ENCODE measurements around the gene GRIFIN. TPM values are rescaled to one million over a fixed set of nuclear protein-coding genes. Genes with fewer than 3 reads are reported as not detected.
A peak's percentile ranks its signal among the peaks of the same experiment; 100 is the strongest.

GRIFIN gene
- polyA plus RNA-seq, 1 of the 3 experiments (the other 2 are of a cell fraction) = not detected

DNA sequence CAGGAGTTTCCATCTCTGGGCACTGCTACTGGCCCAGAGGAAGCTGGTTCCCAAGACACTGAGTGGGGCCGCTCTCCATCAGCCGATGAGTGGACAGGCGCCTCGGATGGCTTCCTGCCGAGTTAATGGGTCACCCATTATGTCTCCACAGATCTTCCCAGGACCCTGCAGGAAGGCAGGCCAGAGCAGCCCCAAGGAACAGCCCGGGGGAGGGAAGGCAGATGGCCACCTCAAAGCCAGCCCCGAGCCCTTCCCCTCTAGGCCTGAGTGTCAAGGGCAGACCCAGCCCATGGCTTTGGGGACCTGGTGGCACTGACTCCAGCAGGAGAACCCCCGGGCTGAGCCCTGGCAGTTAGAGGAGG, 40.0 kb upstream of the GRIFIN start:
- Histone ChIP-seq H3K27ac (ENCODE audit: low read depth in 2 of 2, low read length in 1 of 2) (peak overlapping the region; percentile 60 to 61; a peak in 2 of 4 replicates), H3K9me3 (no peaks in the 10 kb centered on the region), H3K4me2 (peak overlapping the region; percentile 61), H3K9ac (peak overlapping the region; percentile 40; the same call in 1 of the 2 replicates), H3K79me2 (ENCODE audit: insufficient read depth) (peaks cover 12% of the 10 kb centered on the region), H2AFZ (ENCODE audit: low read depth) (no peak overlapping the region), H3K9me2 (no peaks in the 10 kb centered on the region), H3K4me1 (ENCODE audit: control insufficient read depth in 1 of 2, insufficient read depth in 2 of 2, low read depth in 1 of 2, low read length in 1 of 2) (peaks cover 31 to 81% of the 10 kb centered on the region in 2 experiments; a peak in 3 of 4 replicates), H3K4me3 (ENCODE audit: low read depth in 2 of 2, low read length in 1 of 2) (no peak overlapping the region), H4K20me1 (ENCODE audit: insufficient read depth) (peaks cover 6% of the 10 kb centered on the region; the same call in 1 of the 2 replicates), H3F3A (replicated peaks; ENCODE audit: insufficient read depth) (peaks cover 3% of the 10 kb centered on the region), H3K27me3 (ENCODE audit: insufficient read depth) (no peaks in the 10 kb centered on the region), H3K36me3 (replicated peaks in 1 of 2; ENCODE audit: control insufficient read depth in 1 of 2, insufficient read depth in 2 of 2, low read length in 1 of 2) (no peaks in the 10 kb centered on the region)
- TF ChIP-seq CHD2 (IDR thresholded peaks at IDR 0.05; ENCODE audit: low read length, partially characterized antibody) (no peak), JUND (IDR thresholded peaks at IDR 0.05) (no peak), RCOR1 (IDR thresholded peaks at IDR 0.05; ENCODE audit: low read length) (no peak), EZH2phosphoT487 (IDR thresholded peaks at IDR 0.05; ENCODE audit: borderline replicate concordance, low read depth) (no peak), ELF1 (IDR thresholded peaks at IDR 0.05) (no peak)
- TF ChIP-seq, protein P1, sequence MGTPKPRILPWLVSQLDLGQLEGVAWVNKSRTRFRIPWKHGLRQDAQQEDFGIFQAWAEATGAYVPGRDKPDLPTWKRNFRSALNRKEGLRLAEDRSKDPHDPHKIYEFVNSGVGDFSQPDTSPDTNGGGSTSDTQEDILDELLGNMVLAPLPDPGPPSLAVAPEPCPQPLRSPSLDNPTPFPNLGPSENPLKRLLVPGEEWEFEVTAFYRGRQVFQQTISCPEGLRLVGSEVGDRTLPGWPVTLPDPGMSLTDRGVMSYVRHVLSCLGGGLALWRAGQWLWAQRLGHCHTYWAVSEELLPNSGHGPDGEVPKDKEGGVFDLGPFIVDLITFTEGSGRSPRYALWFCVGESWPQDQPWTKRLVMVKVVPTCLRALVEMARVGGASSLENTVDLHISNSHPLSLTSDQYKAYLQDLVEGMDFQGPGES (IDR thresholded peaks at IDR 0.05; ENCODE audit: low read depth, low read length) = no peak
- TF ChIP-seq, protein P2, sequence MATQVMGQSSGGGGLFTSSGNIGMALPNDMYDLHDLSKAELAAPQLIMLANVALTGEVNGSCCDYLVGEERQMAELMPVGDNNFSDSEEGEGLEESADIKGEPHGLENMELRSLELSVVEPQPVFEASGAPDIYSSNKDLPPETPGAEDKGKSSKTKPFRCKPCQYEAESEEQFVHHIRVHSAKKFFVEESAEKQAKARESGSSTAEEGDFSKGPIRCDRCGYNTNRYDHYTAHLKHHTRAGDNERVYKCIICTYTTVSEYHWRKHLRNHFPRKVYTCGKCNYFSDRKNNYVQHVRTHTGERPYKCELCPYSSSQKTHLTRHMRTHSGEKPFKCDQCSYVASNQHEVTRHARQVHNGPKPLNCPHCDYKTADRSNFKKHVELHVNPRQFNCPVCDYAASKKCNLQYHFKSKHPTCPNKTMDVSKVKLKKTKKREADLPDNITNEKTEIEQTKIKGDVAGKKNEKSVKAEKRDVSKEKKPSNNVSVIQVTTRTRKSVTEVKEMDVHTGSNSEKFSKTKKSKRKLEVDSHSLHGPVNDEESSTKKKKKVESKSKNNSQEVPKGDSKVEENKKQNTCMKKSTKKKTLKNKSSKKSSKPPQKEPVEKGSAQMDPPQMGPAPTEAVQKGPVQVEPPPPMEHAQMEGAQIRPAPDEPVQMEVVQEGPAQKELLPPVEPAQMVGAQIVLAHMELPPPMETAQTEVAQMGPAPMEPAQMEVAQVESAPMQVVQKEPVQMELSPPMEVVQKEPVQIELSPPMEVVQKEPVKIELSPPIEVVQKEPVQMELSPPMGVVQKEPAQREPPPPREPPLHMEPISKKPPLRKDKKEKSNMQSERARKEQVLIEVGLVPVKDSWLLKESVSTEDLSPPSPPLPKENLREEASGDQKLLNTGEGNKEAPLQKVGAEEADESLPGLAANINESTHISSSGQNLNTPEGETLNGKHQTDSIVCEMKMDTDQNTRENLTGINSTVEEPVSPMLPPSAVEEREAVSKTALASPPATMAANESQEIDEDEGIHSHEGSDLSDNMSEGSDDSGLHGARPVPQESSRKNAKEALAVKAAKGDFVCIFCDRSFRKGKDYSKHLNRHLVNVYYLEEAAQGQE (IDR thresholded peaks at IDR 0.05; ENCODE audit: low read depth, low read length) = no peak
- ChIA-PET POLR2A (no interaction called here), CTCF (interaction anchor here (0.6 to 1.7 kb wide), 5 partner anchors 9 to 44 kb away, joined by 3 to 5 read pairs (median 3); no protein-coding TSS in a partner anchor)
- WGBS (ENCODE audit: low lambda C conversion rate) = 82% methylated on average over 4 of the region's 8 CpGs
- no peak for DNase-seq

DNA sequence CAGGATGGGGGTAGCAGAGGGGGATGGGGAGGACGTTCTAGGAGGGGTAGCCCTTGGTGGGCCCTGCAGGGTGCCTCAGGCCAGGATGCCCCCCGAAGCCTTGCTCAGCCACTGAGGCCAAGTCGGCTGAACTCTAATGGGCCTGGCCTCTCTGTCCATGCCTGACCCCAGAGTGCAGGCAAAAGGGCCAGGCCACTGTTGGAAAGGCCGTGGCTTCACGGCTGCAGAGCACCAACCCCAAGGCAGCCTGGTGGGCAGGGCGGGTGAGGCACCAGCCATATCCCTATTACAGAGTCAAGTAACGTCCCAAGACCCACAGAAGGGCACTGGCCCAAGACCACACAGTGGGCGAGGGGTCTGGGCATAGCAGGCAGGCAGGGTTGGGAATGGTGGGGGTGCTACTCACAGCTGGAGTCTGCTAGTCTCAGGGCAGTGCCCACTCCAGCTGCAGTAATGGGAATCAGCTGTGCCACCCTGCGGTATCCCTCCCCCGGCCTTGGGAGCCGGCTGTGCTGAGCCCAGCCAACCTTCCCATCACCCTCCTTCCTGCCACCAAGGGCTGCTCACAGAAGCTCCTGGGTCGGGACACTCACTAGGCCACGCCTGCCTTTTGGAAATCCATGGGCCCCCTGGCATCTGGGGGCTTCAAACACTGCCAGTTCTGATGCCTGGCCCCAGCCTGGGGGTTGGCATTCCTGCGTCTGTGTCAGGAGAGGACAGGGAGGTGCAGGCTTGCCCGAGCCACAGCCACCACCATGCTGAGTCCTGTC, 39.4 kb upstream of the GRIFIN start:
- Histone ChIP-seq H3K27ac (ENCODE audit: low read depth in 2 of 2, low read length in 1 of 2) (peak overlapping the region; percentile 60 to 61; a peak in 2 of 4 replicates), H3K9me2 (no peaks in the 10 kb centered on the region), H3K4me3 (ENCODE audit: low read depth in 2 of 2, low read length in 1 of 2) (no peak overlapping the region), H3K79me2 (ENCODE audit: insufficient read depth) (peaks cover 6% of the 10 kb centered on the region), H3K4me1 (ENCODE audit: control insufficient read depth in 1 of 2, insufficient read depth in 2 of 2, low read depth in 1 of 2, low read length in 1 of 2) (peaks cover 31 to 81% of the 10 kb centered on the region in 2 experiments; a peak in 3 of 4 replicates), H3K9ac (0 out of 2 replicates have a peak overlapping the region, but pooled peaks have one; percentile 40), H3K9me3 (no peaks in the 10 kb centered on the region), H3K4me2 (peak overlapping the region; percentile 61; the same call in 1 of the 2 replicates), H3K36me3 (replicated peaks in 1 of 2; ENCODE audit: control insufficient read depth in 1 of 2, insufficient read depth in 2 of 2, low read length in 1 of 2) (no peaks in the 10 kb centered on the region), H3K27me3 (ENCODE audit: insufficient read depth) (no peaks in the 10 kb centered on the region), H2AFZ (ENCODE audit: low read depth) (no peak overlapping the region), H3F3A (replicated peaks; ENCODE audit: insufficient read depth) (peaks cover 3% of the 10 kb centered on the region), H4K20me1 (ENCODE audit: insufficient read depth) (peaks cover 5% of the 10 kb centered on the region; the same call in 1 of the 2 replicates)
- ChIA-PET POLR2A (no interaction called here), CTCF (interaction anchor here (0.6 to 1.7 kb wide), 5 partner anchors 8 to 44 kb away, joined by 3 to 5 read pairs (median 3); no protein-coding TSS in a partner anchor)
- no peak for DNase-seq
- 86% methylated on average over 14 of the region's 15 CpGs for WGBS (ENCODE audit: low lambda C conversion rate)
- TF ChIP-seq EP300 (IDR thresholded peaks at IDR 0.05; ENCODE audit: borderline replicate concordance in 1 of 2, low read depth in 1 of 2, low read length in 1 of 2) (0 out of 4 replicates have a peak, but pooled peaks of 1 of the 2 experiments have one; percentile 19), RCOR1 (IDR thresholded peaks at IDR 0.05; ENCODE audit: low read length) (no peak), CHD2 (IDR thresholded peaks at IDR 0.05; ENCODE audit: low read length, partially characterized antibody) (peak; percentile 67), GABPA (IDR thresholded peaks at IDR 0.05; ENCODE audit: low read depth) (no peak), MEF2A (IDR thresholded peaks at IDR 0.05; ENCODE audit: borderline replicate concordance, low read depth) (no peak), SMC3 (IDR thresholded peaks at IDR 0.05; ENCODE audit: low read depth, low read length) (no peak), FOXJ3 (CRISPR knock-in tag; IDR thresholded peaks at IDR 0.05) (no peak), NFIC (IDR thresholded peaks at IDR 0.05; ENCODE audit: borderline replicate concordance) (no peak), YY1 (IDR thresholded peaks at IDR 0.05; ENCODE audit: low read depth) (no peak)
- TF ChIP-seq, protein P3, sequence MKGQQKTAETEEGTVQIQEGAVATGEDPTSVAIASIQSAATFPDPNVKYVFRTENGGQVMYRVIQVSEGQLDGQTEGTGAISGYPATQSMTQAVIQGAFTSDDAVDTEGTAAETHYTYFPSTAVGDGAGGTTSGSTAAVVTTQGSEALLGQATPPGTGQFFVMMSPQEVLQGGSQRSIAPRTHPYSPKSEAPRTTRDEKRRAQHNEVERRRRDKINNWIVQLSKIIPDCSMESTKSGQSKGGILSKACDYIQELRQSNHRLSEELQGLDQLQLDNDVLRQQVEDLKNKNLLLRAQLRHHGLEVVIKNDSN (IDR thresholded peaks at IDR 0.05; ENCODE audit: borderline replicate concordance, low read depth) = no peak
- TF ChIP-seq, protein P2 (IDR thresholded peaks at IDR 0.05; ENCODE audit: low read depth, low read length) = no peak

Measured in SK-N-SH (cell line).